DMS79 treated with DMSO at 0.1 percent for 48 hours (cell line): ENCODE measurements around the gene AMZ1.

Source experiments
- DNase-seq: peaks from one replicate; lab custom pipeline; 2025; lab: John Stamatoyannopoulos, UW

AMZ1 gene

GRCh38 chr7:2687881-2688318, at the start of gene AMZ1:
AMZ1 (plus strand) TSS chr7:2688202; CDS start chr7:2700452, 12,250 bp downstream.
- DNase-seq, result no peak

GRCh38 chr7:2638224-2638991, 49.6 kb upstream of the AMZ1 start:
- no peak for DNase-seq

- DNase-seq, result no peak
These were observed 48.8 kb upstream of the AMZ1 start for GRCh38 chr7:2639181-2639681.

- DNase-seq, result no peak
These were observed 48.1 kb upstream of the AMZ1 start for GRCh38 chr7:2639695-2640481.

- peak; percentile 40 for DNase-seq
These were observed 47.5 kb upstream of the AMZ1 start for GRCh38 chr7:2640482-2640830.

GRCh38 chr7:2640846-2641316, 47.1 kb upstream of the AMZ1 start:
- DNase-seq, result no peak

GRCh38 chr7:2641406-2642393, 46.3 kb upstream of the AMZ1 start:
- no peak for DNase-seq

- DNase-seq, result no peak
These were observed 44.4 kb upstream of the AMZ1 start for GRCh38 chr7:2643386-2644219.

GRCh38 chr7:2644220-2644561, 43.8 kb upstream of the AMZ1 start:
- no peak for DNase-seq

GRCh38 chr7:2644562-2645273, 43.3 kb upstream of the AMZ1 start:
- no peak for DNase-seq

- no peak for DNase-seq
These were observed 42.6 kb upstream of the AMZ1 start for GRCh38 chr7:2645274-2645868.

- no peak for DNase-seq
These were observed 41.7 kb upstream of the AMZ1 start for GRCh38 chr7:2646336-2646679.

GRCh38 chr7:2646680-2647571, 41.1 kb upstream of the AMZ1 start:
- DNase-seq, result no peak

- no peak for DNase-seq
These were observed 40.3 kb upstream of the AMZ1 start for GRCh38 chr7:2647594-2648172.

- DNase-seq, result no peak
These were observed 38.7 kb upstream of the AMZ1 start for GRCh38 chr7:2649139-2649838.

- no peak for DNase-seq
These were observed 38.0 kb upstream of the AMZ1 start for GRCh38 chr7:2649991-2650390.

GRCh38 chr7:2650451-2650850, 37.6 kb upstream of the AMZ1 start:
- no peak for DNase-seq

GRCh38 chr7:2651336-2651735, 36.7 kb upstream of the AMZ1 start:
- DNase-seq, result no peak
